Prostate gland (tissue), 2 donors: Measurements from ENCODE around the gene TLK2.
"Not testable (repeated sequence)": the region's sequence is repeated elsewhere in the genome, so short reads cannot be mapped to it uniquely, and the experiment has no call there.

Experiments used
- CTCF ChIP-seq, 4 experiments: fragments of 200-600 bp in 2 of 4; fragments of 450-650 bp in 2 of 4; sonication (generic) in 2 of 4; IDR thresholded peaks; 1 replicate in 3 of 4; 2 replicates in 1 of 4; pipeline ENCODE4 v1.5.1; 2016 to 2019; ENCODE audit warnings: antibody characterized with exemption in 4 of 4, mild to moderate bottlenecking in 2 of 4, moderate library complexity in 2 of 4
- POLR2A ChIP-seq: fragments of 450-650 bp; IDR thresholded peaks from one replicate; pipeline ENCODE4 v1.6.1; 2016; ENCODE audit warnings: antibody characterized with exemption, mild to moderate bottlenecking

GRCh38 chr17:62516376-62516775, 37.8 kb downstream of the TLK2 start:
- not testable (repeated sequence) for TF ChIP-seq POLR2A; CTCF (IDR thresholded peaks at IDR 0.05)
